BJ (cell line): ENCODE data around the gene PATJ. TPM values are rescaled to one million over a fixed set of nuclear protein-coding genes. Genes with fewer than 3 reads are reported as not detected.

Experiments used
- CTCF ChIA-PET: fragments of 350-600 bp; formaldehyde crosslinking; extraction: SDS; loops from one replicate; lab custom pipeline; 2021; ENCODE audit warnings: antibody characterized with exemption, inconsistent platforms; lab: Yijun Ruan, JAX
- POLR2A ChIA-PET: fragments of 300-600 bp; sonication (Branson Sonifier 250); formaldehyde crosslinking; extraction: SDS; loops from one replicate; lab custom pipeline; 2021; ENCODE audit warnings: antibody characterized with exemption; lab: Charles Lee
- DNase-seq: peaks from one replicate; pipeline ENCODE4 v3.0.0-alpha.2; 2011; ENCODE audit warnings: low read depth
- H3K27me3 ChIP-seq: 2 replicates; pipeline ENCODE4 v1.6.0; 2011; ENCODE audit warnings: low read length; ENCODE audit not compliant: control insufficient read depth, insufficient read depth
- H3K36me3 ChIP-seq: 2 replicates; pipeline ENCODE4 v1.5.1; 2011; ENCODE audit warnings: low read length; ENCODE audit not compliant: control insufficient read depth, insufficient read depth
- H3K4me3 ChIP-seq: 2 replicates; pipeline ENCODE4 v1.5.1; 2011; ENCODE audit warnings: low read depth, mild to moderate bottlenecking, control low read depth, low read length
- CTCF ChIP-seq: IDR thresholded peaks from 2 replicates; pipeline ENCODE4 v1.5.1; 2011; ENCODE audit warnings: low read depth, mild to moderate bottlenecking, control low read depth, inconsistent platforms, low read length, moderate library complexity; ENCODE audit not compliant: insufficient read depth
- polyA plus RNA-seq: library from polyadenylated mRNA; depleted of rRNA; stranded (reverse); fragments of >200 nt; gene quantifications from 2 replicates; pipeline ENCODE4 v1.2.3, GENCODE V29; 2011

PATJ gene
- polyA plus RNA-seq, 1 experiment: 3.0 TPM

- Histone ChIP-seq H3K4me3 (no peak overlapping the region), H3K36me3 (no peaks in the 10 kb centered on the region), H3K27me3 (no peaks in the 10 kb centered on the region)
- ChIA-PET CTCF (no interaction called here), POLR2A (no interaction called here)
- no peak for TF ChIP-seq CTCF
- no peak for DNase-seq
Observed at GRCh38 chr1:61808321-61808720, 66.0 kb downstream of the PATJ start.

- no peak for DNase-seq
- Histone ChIP-seq H3K27me3 (no peaks in the 10 kb centered on the region), H3K4me3 (no peak overlapping the region), H3K36me3 (no peaks in the 10 kb centered on the region)
- TF ChIP-seq CTCF: no peak
- ChIA-PET POLR2A (no interaction called here), CTCF (no interaction called here)
Observed at GRCh38 chr1:61808968-61809367, 66.7 kb downstream of the PATJ start.

- POLR2A ChIA-PET: no interaction called here
- no peak for DNase-seq
- no peak overlapping the region for H3K4me3 ChIP-seq
- no peaks in the 10 kb centered on the region for H3K27me3 ChIP-seq
- CTCF ChIA-PET: no interaction called here
- H3K36me3 ChIP-seq: no peaks in the 10 kb centered on the region
- TF ChIP-seq CTCF: no peak
Observed at GRCh38 chr1:61812916-61813315, 70.6 kb downstream of the PATJ start.

- ChIA-PET CTCF (no interaction called here), POLR2A (no interaction called here)
- Histone ChIP-seq H3K4me3 (no peak overlapping the region), H3K27me3 (no peaks in the 10 kb centered on the region), H3K36me3 (no peaks in the 10 kb centered on the region)
- no peak for TF ChIP-seq CTCF
- DNase-seq: no peak
Observed at GRCh38 chr1:61816191-61816590, 73.9 kb downstream of the PATJ start.

- POLR2A ChIA-PET: no interaction called here
- TF ChIP-seq CTCF: no peak
Observed at GRCh38 chr1:61818992-61819391, 76.7 kb downstream of the PATJ start.

More at GRCh38 chr1:61818992-61819391, 76.7 kb downstream of the PATJ start:
- no peak for DNase-seq
- CTCF ChIA-PET: interaction anchor here (0.9 kb wide), 1 partner anchor 834 kb away, joined by 4 read pairs; no protein-coding TSS in a partner anchor
- Histone ChIP-seq H3K27me3 (no peaks in the 10 kb centered on the region), H3K36me3 (no peaks in the 10 kb centered on the region), H3K4me3 (no peak overlapping the region)
